HG03060 (cell line): ENCODE measurements around the gene DAB2IP.

Experiments used
- ATAC-seq: cut with Tn5 transposase; IDR thresholded peaks from one replicate; pipeline ENCODE4 v1.9.1; 2021; ENCODE audit warnings: low read depth, moderate number of reproducible peaks; ENCODE audit not compliant: unreplicated experiment

DAB2IP gene

GRCh38 chr9:121625590-121625989, 25.8 kb upstream of the DAB2IP start:
- no peak for ATAC-seq

DNA sequence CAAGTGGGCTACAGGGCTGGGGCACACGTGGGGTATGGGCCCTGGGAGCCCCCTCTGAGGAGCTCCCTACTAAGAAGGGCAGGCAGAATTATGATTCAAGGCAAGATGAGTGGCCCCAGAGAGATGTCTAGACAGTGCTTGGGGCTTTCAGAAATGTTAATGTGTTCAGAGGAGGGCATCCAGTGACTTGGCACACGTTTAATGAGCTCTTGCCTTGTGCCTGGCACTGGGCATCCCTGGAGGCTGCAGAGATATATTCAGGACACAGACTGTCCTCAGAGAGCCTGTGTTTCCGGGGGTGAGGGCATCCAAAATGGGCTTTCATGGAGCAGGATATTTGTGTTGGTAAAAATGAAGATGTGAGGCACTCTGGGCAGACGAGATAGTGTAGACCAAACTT, 25.4 kb upstream of the DAB2IP start:
- ATAC-seq: no peak

GRCh38 chr9:121627427-121627826, 24.0 kb upstream of the DAB2IP start:
- ATAC-seq: no peak

DNA sequence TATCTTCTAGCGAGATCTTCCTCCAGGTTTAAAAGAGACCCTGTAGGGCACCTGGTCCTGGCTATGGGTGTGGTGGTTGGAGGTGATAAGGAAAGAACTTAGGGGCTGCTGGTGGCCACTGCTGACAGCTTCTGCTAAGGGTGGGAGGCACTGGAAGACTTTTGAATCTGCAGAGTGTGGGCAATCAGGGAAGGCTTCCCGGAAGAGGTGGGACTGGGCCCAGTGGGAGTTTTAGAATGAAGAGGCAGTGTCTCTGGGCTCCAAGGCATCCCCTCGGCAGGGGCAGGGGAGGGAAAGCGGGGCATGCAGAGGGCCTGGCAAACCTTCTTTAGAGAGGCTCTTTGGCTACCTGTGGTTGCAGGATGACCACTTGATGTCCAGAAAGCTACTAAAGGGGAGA, 23.0 kb upstream of the DAB2IP start:
- ATAC-seq: no peak

DNA sequence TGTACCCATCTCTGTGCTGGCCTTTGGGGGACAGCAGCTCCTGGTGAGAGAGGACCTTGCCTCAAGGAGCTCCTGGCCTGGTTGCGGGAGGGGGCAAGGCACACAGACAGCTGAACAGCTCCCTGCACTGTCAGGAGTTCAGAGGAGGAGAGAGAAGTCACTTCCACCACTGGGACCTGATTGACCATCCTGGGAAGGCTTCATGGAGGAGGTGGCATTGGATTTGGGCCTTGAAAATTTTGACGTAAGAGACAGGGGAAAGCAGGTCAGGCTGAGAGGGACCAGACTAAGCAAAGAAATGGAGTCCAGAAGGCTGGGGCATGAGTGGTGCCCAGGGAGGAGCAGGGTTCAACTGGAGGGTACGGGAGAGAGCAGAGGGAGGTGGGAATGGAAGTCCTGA, 20.3 kb upstream of the DAB2IP start:
- ATAC-seq: no peak

DNA sequence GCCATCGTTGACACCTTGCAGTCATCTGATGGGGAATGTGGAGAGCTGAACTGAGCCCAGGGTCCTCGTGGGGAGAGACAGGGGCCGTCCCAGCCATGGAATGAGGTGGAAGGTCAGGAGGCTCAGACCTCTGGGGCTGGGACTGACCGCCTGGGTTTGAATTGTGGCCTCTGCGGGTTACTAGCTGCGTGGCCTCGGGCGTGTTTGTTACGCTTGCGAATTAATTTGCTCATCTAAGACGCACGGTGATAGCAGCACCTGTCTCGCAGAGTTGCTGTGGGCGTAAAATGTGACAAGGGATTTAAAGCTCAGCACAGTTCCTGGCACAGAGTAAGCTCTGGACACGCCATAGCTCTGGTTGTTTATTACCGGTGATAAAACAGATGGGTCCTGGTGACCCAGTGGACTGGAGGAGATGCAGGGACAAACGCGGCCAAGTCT, 19.4 kb upstream of the DAB2IP start:
- no peak for ATAC-seq

- ATAC-seq: no peak
These were observed 18.2 kb upstream of the DAB2IP start for GRCh38 chr9:121633119-121633714.

DNA sequence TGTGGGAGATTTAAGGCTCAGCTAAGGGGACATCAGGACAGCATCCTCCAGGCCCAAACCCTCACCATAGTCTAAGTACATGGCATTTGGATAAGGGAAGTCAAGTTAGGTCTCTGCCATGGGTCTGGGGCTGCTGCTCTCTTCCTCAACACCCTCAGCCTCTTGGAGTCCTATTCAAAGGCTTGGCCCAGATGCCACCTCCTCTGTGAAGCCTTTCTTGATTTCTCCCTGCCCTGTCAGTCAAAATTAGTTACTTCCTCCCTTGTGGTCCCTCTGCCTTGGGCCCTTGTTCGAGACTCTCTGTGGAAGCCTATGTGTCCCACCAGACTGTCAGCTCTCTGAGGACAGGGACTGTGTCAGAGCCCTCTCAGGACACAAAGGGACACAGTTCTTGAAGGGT, 17.7 kb upstream of the DAB2IP start:
- ATAC-seq: no peak

- no peak for ATAC-seq
These were observed 16.8 kb upstream of the DAB2IP start for GRCh38 chr9:121634329-121635261.

GRCh38 chr9:121635300-121635876, 16.0 kb upstream of the DAB2IP start:
- ATAC-seq: no peak

DNA sequence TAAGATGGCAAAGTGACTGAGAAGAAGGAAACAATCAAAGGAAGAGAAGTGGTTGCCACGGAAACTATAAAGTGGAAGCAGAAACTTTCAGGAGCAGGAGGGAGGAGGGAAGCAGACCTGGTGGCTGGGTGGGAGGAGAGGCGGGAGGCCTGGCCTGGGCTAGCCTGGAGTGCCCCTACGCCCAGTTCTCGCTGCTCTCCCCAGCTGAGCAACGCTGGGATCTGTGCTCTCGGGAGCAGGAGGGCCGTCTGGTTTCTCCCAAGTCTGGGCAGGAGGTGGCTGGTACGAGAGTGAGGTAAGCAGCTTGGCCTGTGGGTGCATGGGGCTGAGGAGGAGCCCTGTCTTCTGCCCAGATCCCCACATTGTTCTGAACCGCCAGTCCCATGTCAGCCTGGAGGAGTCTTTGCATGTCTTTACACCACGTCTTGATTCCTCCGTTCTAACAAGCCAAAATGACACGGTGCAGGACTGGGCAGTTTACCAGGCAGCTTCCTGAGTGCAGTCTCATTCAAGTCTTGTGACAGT, 15.0 kb upstream of the DAB2IP start:
- no peak for ATAC-seq

GRCh38 chr9:121636978-121637712, 14.3 kb upstream of the DAB2IP start:
- ATAC-seq: no peak

DNA sequence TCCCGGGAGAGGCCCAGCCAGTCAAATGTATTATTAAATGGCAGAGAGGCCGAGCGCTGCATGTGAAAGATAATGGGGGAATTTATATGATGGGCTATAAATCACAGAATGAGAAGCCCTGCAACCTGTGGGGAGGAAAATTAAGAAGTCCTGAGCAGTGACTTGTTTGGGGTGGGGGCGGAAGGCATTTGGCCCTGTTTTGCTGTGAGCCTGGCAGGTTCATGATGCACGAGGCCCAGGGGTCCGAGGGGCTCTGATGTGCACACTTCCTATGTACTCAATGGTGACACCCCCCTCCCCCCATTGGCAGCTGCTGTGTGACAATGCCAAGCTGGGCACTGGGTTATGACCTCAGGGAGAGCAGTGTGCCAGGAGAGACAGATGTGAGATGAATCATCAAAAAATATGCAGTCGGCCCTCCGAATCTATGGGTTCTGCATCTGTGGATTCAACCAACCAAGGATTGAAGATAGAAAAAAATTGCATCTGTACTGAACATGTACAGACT, 13.7 kb upstream of the DAB2IP start:
- no peak for ATAC-seq

DNA sequence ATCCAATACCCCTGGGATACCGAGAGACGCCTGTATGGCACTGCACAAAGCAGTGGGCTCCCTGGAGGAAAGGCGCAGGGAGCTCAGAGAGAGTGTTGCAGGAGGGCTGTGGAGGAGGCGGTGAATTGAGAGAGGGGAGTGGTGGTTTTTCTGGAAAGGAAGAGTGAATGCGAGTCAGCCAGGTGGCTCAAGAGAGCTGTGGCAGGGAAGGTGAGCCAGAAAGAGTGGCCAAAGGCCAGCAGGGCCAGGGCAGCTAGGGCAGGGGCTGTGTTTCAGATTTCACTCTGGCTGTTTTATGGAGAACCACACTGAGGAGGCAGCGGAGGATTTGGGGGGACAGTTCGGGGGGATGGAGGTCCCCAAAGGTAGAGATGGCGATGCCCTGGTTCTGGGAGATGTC, 13.0 kb upstream of the DAB2IP start:
- ATAC-seq: no peak

DNA sequence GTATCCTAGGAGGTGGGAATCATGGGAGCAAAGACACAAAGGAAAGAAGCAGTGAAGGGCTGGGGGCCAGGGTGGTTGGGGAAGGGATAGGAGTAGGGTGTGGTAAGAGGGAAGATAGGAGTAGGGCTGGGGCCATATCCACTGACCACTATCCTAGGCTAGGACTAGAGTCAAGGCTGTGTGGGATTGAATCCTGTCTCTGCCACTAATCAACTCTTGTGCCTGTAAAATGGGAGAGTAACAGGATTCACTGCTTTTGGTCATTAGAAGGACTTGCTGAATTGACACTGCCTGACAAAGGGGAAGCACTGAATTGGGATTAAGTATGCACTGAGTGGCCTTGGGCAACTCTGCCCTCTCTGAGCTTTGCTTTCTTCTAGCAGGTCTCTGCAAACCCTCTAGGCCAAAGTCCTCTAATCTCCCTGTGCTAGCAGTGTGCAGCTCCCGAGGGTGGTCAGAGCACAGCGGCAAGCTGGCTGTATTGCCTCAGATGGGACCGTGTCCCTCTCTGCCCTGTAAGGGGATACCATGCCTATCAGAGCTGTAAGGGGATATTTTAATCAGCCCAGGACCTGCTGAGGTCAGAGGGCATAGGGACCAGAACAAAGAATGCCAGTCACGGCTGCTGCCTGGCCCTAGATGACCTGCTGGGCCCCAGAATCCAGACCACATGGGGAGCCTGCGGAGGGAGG, 12.4 kb upstream of the DAB2IP start:
- no peak for ATAC-seq

DNA sequence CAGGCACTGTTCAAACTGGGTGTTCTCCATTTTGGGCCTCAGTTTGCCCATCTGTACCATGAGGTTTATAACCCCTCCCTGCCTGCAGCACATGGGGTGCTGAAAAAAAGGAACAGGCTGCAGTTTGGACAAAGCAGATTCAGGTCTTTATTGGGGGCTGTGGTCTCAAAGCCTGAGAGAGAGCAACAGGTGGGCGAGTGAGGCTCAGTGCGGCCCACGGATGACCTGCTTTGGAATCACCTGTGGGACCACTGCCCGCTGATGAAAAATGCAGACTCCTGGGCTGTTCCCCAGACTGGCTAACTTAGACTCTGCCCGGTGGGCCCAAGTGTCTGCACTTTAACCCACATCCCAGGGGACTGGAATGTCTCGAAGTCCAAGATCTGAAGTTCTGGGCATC, 11.8 kb upstream of the DAB2IP start:
- ATAC-seq: no peak

DNA sequence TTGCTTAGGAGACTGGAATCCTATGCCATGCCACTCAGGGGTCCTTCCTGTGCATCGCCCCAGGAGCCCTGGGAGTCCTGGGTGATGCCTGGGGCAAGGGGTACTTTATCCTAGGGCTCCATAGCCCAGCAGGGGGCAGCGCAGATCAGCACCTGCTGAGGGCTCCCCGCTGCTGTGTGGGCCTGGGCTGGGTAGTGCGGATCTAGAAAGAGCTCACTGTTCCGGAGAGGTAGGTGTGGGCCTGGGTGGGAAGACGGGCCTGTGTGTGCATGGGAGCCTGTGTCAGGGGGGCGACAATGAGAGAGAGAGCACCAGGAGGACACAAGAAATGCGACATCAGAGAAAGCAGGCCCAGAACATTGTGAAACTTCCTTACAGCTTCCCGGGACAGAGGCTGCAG, 11.4 kb upstream of the DAB2IP start:
- ATAC-seq: no peak

DNA sequence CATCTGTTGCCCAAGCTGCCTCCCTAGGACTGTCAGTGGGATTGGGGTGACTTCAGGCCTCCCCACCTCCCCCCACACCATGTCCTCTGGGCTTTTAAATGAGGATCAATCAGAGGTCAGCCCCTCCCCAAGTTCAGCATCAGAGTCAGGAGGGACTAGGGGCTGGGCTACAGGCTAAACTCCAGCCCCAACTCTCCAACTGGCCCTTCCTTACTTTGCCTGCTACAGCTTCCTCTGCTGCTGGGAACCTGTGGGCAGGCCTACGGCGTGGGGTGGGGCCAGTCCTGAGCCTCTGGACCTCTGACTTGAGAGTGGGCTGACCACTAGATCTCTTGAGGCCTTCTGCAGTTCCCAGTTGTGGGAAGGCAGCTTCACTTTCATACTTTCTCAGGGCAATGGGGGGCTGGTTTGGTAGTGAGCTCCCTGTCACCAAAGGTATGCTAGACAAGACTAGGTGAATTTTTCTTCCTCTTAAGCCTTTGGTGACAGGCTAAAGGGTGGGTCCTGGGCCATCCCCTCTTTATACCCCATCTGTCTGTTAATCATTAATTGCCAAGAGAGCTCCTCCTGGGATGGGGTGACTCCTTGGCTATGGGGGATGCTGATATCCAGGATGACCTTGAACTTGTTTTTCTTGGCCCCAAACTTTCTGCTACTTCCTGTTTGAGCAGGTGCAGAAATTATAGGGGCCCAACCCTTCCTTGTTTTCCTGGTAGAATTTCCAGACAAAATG, 10.8 kb upstream of the DAB2IP start:
- no peak for ATAC-seq

DNA sequence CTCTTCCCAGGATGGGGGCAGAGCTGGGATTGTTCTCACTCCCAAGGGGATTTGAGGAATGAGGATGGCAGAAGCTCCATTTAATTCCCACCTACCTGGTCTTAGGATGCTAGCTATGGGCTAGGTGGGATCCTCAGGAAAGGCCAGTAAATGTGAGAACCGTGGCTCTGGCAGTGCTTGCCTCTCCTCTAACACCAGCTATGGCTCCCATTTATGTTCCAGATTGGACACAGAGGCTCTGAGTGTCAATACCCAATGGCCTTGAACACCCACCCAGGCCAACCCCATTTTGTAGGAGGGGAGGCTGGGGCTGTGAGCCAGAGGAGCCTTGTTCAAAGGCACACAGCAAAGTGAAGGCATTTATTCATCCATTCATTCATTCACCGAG, 10.2 kb upstream of the DAB2IP start:
- ATAC-seq: no peak
